DND-41 (cell line): ENCODE data around the gene LRTM2.

Experiments used
- EZH2 ChIP-seq: IDR thresholded peaks from 3 replicates; pipeline ENCODE4 v1.6.1; 2012; ENCODE audit warnings: borderline replicate concordance, low read depth, mild to moderate bottlenecking, moderate library complexity, low read length, inconsistent platforms; ENCODE audit not compliant: severe bottlenecking
- TF ChIP-seq, protein P1 (sequence below): IDR thresholded peaks from 2 replicates; pipeline ENCODE4 v1.5.1; 2012; ENCODE audit warnings: borderline replicate concordance, low read length, moderate library complexity, mild to moderate bottlenecking; ENCODE audit not compliant: poor library complexity, severe bottlenecking; ENCODE audit errors: extremely low read depth

DNA sequence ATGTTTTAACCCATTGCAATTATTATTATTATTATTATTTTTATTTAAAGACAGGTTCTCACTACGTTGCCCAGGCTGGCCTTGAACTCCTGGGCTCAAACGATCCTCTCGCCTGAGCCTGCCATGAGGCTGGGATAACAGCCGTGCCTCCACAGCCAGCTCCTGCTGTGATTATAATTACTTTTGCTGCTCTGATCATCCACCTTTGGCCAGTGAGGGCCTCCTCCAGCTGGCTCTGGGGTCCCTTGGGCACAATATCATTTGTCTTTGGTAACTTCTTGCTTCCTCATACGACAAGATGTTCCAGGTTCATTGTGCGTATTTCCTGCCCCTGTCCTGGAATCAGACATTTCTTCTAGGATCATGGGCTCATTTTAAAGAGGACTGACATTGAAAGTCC is 28.4 kb downstream of the LRTM2 start:
- TF ChIP-seq, protein P1, sequence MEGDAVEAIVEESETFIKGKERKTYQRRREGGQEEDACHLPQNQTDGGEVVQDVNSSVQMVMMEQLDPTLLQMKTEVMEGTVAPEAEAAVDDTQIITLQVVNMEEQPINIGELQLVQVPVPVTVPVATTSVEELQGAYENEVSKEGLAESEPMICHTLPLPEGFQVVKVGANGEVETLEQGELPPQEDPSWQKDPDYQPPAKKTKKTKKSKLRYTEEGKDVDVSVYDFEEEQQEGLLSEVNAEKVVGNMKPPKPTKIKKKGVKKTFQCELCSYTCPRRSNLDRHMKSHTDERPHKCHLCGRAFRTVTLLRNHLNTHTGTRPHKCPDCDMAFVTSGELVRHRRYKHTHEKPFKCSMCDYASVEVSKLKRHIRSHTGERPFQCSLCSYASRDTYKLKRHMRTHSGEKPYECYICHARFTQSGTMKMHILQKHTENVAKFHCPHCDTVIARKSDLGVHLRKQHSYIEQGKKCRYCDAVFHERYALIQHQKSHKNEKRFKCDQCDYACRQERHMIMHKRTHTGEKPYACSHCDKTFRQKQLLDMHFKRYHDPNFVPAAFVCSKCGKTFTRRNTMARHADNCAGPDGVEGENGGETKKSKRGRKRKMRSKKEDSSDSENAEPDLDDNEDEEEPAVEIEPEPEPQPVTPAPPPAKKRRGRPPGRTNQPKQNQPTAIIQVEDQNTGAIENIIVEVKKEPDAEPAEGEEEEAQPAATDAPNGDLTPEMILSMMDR: no peak
- no peak for TF ChIP-seq EZH2
